PC-9 (cell line): ENCODE data around the gene ADAMTS10.

Experiments used
- EZH2 ChIP-seq: fragments of 200-600 bp; sonication (generic); IDR thresholded peaks from 2 replicates; pipeline ENCODE4 v1.8.0; 2017; ENCODE audit warnings: antibody characterized with exemption, low read depth
- TF ChIP-seq, protein P1 (sequence below): fragments of 200-600 bp; sonication (generic); conservative IDR thresholded peaks from 2 replicates; pipeline ENCODE4 v1.6.1; 2017; ENCODE audit warnings: mixed run types, antibody characterized with exemption, mild to moderate bottlenecking, moderate library complexity

DNA sequence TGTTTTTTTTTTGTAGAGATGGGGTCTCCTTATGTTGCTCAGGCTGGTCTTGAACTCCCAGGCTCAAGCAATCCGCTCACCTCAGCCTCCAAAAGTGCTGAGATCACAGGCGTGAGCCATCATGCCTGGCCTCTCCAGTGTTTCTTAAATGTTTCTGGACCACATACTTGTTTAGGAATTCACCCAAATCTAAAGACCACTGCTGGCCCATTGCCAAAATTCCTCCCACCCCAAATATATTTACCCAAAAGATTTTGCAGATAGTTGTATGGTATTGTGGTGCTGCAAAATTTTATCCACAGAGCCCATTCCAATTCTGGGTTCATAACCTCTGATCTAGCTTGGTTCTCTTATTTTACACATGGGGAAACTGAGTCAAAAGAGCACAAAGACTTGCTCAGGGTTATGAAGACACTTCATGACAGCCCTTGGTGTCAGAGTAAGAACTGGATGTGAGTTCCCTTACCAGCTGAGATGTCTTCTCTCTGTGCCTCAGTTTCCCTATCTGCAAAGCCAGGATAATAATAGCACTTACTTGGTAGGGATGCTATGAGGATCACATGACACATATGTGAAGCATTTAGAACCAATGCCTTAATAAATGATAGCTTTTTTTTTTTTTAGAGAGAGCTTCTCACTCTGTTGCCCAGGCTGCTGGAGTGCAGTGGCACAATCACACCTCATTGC lies 30.8 kb upstream of the ADAMTS10 start:
- TF ChIP-seq, protein P1, sequence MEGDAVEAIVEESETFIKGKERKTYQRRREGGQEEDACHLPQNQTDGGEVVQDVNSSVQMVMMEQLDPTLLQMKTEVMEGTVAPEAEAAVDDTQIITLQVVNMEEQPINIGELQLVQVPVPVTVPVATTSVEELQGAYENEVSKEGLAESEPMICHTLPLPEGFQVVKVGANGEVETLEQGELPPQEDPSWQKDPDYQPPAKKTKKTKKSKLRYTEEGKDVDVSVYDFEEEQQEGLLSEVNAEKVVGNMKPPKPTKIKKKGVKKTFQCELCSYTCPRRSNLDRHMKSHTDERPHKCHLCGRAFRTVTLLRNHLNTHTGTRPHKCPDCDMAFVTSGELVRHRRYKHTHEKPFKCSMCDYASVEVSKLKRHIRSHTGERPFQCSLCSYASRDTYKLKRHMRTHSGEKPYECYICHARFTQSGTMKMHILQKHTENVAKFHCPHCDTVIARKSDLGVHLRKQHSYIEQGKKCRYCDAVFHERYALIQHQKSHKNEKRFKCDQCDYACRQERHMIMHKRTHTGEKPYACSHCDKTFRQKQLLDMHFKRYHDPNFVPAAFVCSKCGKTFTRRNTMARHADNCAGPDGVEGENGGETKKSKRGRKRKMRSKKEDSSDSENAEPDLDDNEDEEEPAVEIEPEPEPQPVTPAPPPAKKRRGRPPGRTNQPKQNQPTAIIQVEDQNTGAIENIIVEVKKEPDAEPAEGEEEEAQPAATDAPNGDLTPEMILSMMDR: no peak
- TF ChIP-seq EZH2: no peak
